ENCODE results near the gene CHRNE. TPM values are rescaled to one million over a fixed set of nuclear protein-coding genes. Genes with fewer than 3 reads are reported as not detected.

CHRNE gene
- total RNA-seq, 2 experiments from 2014 or later = 3.2 to 3.7 TPM

GRCh38 chr17:4898927-4899326 lies 4.0 kb downstream of the CHRNE start:
- peaks cover 0 to 18% of the 10 kb centered on the region in 2 experiments for H3K9me3 ChIP-seq (ENCODE audit: control insufficient read depth in 1 of 2, insufficient read depth in 1 of 2, low read length in 2 of 2)
- peak overlapping the region; percentile 94 for H3K4me3 Mint-ChIP-seq
- no peak overlapping the region for H3K27ac ChIP-seq (ENCODE audit: low read depth in 1 of 2, low read length in 2 of 2)
- peaks cover 46% of the 10 kb centered on the region for H3K36me3 Mint-ChIP-seq (ENCODE audit: low read depth)
- H3K9me3 Mint-ChIP-seq = no peaks in the 10 kb centered on the region
- H3K4me1 ChIP-seq (ENCODE audit: insufficient read depth, low read length) = peaks cover 52% of the 10 kb centered on the region
- ATAC-seq (ENCODE audit: poor library complexity) = no peak
- H3K27ac Mint-ChIP-seq = peak overlapping the region; percentile 94
- POLR2A ChIA-PET = interaction anchor here (0.6 to 5.9 kb wide), 17 partner anchors 10 to 520 kb away, joined by 3 to 54 read pairs (median 5); partner anchors contain the start of genes ARRB2, CAMTA2, ENO3 and NUP88
- CTCF ChIA-PET = interaction anchor here (0.7 to 2.1 kb wide), 9 partner anchors 10 to 189 kb away, joined by 3 to 11 read pairs (median 4); partner anchors contain the start of genes ARRB2, PFN1, RNF167 and SLC25A11
- peak in 2 of 14 experiments; percentile 17 to 37 for DNase-seq
- TF ChIP-seq, protein P1, sequence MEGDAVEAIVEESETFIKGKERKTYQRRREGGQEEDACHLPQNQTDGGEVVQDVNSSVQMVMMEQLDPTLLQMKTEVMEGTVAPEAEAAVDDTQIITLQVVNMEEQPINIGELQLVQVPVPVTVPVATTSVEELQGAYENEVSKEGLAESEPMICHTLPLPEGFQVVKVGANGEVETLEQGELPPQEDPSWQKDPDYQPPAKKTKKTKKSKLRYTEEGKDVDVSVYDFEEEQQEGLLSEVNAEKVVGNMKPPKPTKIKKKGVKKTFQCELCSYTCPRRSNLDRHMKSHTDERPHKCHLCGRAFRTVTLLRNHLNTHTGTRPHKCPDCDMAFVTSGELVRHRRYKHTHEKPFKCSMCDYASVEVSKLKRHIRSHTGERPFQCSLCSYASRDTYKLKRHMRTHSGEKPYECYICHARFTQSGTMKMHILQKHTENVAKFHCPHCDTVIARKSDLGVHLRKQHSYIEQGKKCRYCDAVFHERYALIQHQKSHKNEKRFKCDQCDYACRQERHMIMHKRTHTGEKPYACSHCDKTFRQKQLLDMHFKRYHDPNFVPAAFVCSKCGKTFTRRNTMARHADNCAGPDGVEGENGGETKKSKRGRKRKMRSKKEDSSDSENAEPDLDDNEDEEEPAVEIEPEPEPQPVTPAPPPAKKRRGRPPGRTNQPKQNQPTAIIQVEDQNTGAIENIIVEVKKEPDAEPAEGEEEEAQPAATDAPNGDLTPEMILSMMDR (IDR thresholded peaks at IDR 0.05) = no peak
- peaks cover 28% of the 10 kb centered on the region for H3K36me3 ChIP-seq (ENCODE audit: insufficient read depth, low read length)
- H3K4me3 ChIP-seq (ENCODE audit: low read length) = peak overlapping the region; percentile 81
- H3K27me3 ChIP-seq (ENCODE audit: control insufficient read depth in 1 of 2, insufficient read depth in 2 of 2, low read length in 2 of 2) = no peaks in the 10 kb centered on the region
- H3K27me3 Mint-ChIP-seq = peaks cover 10% of the 10 kb centered on the region
- intact Hi-C loops (cut with DNase I, micrococcal nuclease) = no loop called here
- peaks cover 37% of the 10 kb centered on the region for H3K4me1 Mint-ChIP-seq (ENCODE audit: low read depth)

DNA sequence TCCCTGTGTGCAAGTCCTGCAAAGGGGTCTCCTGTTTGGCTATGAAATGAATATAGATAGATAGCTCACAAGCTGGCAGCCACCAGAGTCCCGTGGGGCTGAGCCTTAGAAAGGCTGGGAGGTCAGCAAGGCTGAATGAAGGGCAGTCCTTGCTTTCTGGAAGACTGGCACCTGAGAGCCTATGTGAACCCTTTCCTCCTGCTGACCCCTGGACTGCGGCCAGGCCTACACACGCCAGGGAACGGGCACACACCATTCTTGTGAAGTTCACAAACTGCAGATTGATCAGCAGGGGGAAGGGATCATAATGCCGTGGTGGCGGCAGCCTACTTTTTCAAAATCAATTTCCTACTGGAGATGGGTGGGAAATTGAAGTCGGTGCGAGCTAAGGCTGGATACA lies 4.5 kb downstream of the CHRNE start:
- peaks cover 33% of the 10 kb centered on the region for H3K4me1 Mint-ChIP-seq (ENCODE audit: low read depth)
- TF ChIP-seq, protein P1 (IDR thresholded peaks at IDR 0.05) = no peak
- Histone ChIP-seq H3K36me3 (ENCODE audit: insufficient read depth, low read length) (peaks cover 33% of the 10 kb centered on the region), H3K27me3 (ENCODE audit: control insufficient read depth in 1 of 2, insufficient read depth in 2 of 2, low read length in 2 of 2) (no peaks in the 10 kb centered on the region), H3K27ac (ENCODE audit: low read depth in 1 of 2, low read length in 2 of 2) (no peak overlapping the region), H3K9me3 (ENCODE audit: control insufficient read depth in 1 of 2, insufficient read depth in 1 of 2, low read length in 2 of 2) (peaks cover 0 to 18% of the 10 kb centered on the region in 2 experiments), H3K4me1 (ENCODE audit: insufficient read depth, low read length) (peaks cover 47% of the 10 kb centered on the region), H3K4me3 (ENCODE audit: low read length) (no peak overlapping the region)
- H3K9me3 Mint-ChIP-seq = no peaks in the 10 kb centered on the region
- peaks cover 47% of the 10 kb centered on the region for H3K36me3 Mint-ChIP-seq (ENCODE audit: low read depth)
- peak overlapping the region; percentile 78 for H3K4me3 Mint-ChIP-seq
- CTCF ChIA-PET = interaction anchor here (1.4 to 2.1 kb wide), 3 partner anchors 10 to 188 kb away, joined by 6 to 11 read pairs (median 9); partner anchors contain the start of gene ARRB2
- H3K27me3 Mint-ChIP-seq = peaks cover 10% of the 10 kb centered on the region
- no peak for ATAC-seq (ENCODE audit: poor library complexity)
- POLR2A ChIA-PET = interaction anchor here (1.0 to 5.9 kb wide), 7 partner anchors 42 to 195 kb away, joined by 3 to 54 read pairs (median 9); partner anchors contain the start of genes ARRB2, PELP1, PSMB6 and RNF167
- intact Hi-C loops (cut with DNase I, micrococcal nuclease) = no loop called here
- peak in 1 of 14 experiments; percentile 36 for DNase-seq
- H3K27ac Mint-ChIP-seq = peak overlapping the region; percentile 70

DNA sequence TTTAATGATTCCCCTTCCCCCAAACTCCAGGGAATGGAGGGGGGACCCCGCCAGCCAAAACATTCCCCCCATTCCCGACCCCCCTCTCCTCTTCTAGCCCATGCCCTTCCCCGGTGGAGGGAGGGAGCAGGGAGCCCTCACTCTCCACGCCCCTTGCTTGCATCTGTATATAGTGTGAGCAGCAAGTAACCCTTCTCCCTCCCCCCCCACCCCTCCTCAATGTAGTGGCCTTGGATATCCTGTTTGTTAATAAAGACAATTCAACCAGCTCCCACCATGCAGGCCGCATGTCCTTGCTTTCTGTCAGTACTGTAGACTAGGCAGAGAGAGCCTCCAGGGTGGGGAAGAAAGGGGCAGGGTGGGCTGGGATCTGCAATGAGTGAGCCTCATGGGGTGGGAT lies 5.1 kb downstream of the CHRNE start:
- no peak for ATAC-seq (ENCODE audit: poor library complexity)
- CTCF ChIA-PET = no interaction called here
- intact Hi-C loops (cut with DNase I, micrococcal nuclease) = no loop called here
- H3K36me3 Mint-ChIP-seq (ENCODE audit: low read depth) = peaks cover 53% of the 10 kb centered on the region
- Histone ChIP-seq H3K9me3 (ENCODE audit: control insufficient read depth in 1 of 2, insufficient read depth in 1 of 2, low read length in 2 of 2) (peaks cover 0 to 18% of the 10 kb centered on the region in 2 experiments), H3K27me3 (ENCODE audit: control insufficient read depth in 1 of 2, insufficient read depth in 2 of 2, low read length in 2 of 2) (no peaks in the 10 kb centered on the region), H3K27ac (ENCODE audit: low read depth in 1 of 2, low read length in 2 of 2) (no peak overlapping the region), H3K36me3 (ENCODE audit: insufficient read depth, low read length) (peaks cover 39% of the 10 kb centered on the region), H3K4me1 (ENCODE audit: insufficient read depth, low read length) (peaks cover 41% of the 10 kb centered on the region), H3K4me3 (ENCODE audit: low read length) (no peak overlapping the region)
- H3K27ac Mint-ChIP-seq = no peak overlapping the region
- no peaks in the 10 kb centered on the region for H3K9me3 Mint-ChIP-seq
- POLR2A ChIA-PET = no interaction called here
- DNase-seq = peak in 1 of 14 experiments; percentile 33
- peak overlapping the region; percentile 78 for H3K4me3 Mint-ChIP-seq
- H3K4me1 Mint-ChIP-seq (ENCODE audit: low read depth) = peaks cover 27% of the 10 kb centered on the region
- TF ChIP-seq, protein P1 (IDR thresholded peaks at IDR 0.05) = no peak
- peaks cover 10% of the 10 kb centered on the region for H3K27me3 Mint-ChIP-seq
